Glutamatergic neuron (in vitro differentiated cells): ENCODE results near the gene RTEL1. TPM values are rescaled to one million over a fixed set of nuclear protein-coding genes. Genes with fewer than 3 reads are reported as not detected.
A peak's percentile ranks its signal among the peaks of the same experiment; 100 is the strongest.

Experiments
- DNase-seq: peaks from one replicate; pipeline ENCODE4 v3.0.0; 2022
- H3K27ac Mint-ChIP-seq: one replicate; pipeline ENCODE4 v1.8.0; 2020; ENCODE audit warnings: mild to moderate bottlenecking, mixed read lengths, inconsistent platforms; ENCODE audit not compliant: unreplicated experiment
- H3K27me3 Mint-ChIP-seq: one replicate; pipeline ENCODE4 v1.8.0; 2020; ENCODE audit warnings: mild to moderate bottlenecking, moderate library complexity, mixed read lengths, inconsistent platforms; ENCODE audit not compliant: unreplicated experiment
- H3K36me3 Mint-ChIP-seq: one replicate; pipeline ENCODE4 v1.8.0; 2020; ENCODE audit warnings: mild to moderate bottlenecking, mixed read lengths, inconsistent platforms; ENCODE audit not compliant: unreplicated experiment
- H3K4me1 Mint-ChIP-seq: one replicate; pipeline ENCODE4 v1.8.0; 2020; ENCODE audit warnings: mild to moderate bottlenecking, low read depth, mixed read lengths, inconsistent platforms; ENCODE audit not compliant: unreplicated experiment
- H3K4me3 Mint-ChIP-seq: one replicate; pipeline ENCODE4 v1.8.0; 2020; ENCODE audit warnings: mild to moderate bottlenecking, mixed read lengths, inconsistent platforms; ENCODE audit not compliant: unreplicated experiment
- H3K9me3 Mint-ChIP-seq: one replicate; pipeline ENCODE4 v1.8.0; 2020; ENCODE audit warnings: mild to moderate bottlenecking, moderate library complexity, mixed read lengths, inconsistent platforms; ENCODE audit not compliant: unreplicated experiment
- total RNA-seq: library from RNA; stranded (reverse); fragmentation: NEBNext Ultra II Directional; extraction: Animal tissue kit (Norgen Biotek cat#: 25700); gene quantifications from one replicate; pipeline ENCODE4 v1.2.1, GENCODE V29; 2021; ENCODE audit not compliant: unreplicated experiment
- TF ChIP-seq, protein P1 (sequence below): fragments of 200-600 bp; sonication (generic); IDR thresholded peaks from one replicate; pipeline ENCODE4 v1.5.0; 2021; ENCODE audit not compliant: partially characterized antibody, unreplicated experiment

The RTEL1 gene
- total RNA-seq, 1 donor from 2014 or later: 36.3 TPM

DNA sequence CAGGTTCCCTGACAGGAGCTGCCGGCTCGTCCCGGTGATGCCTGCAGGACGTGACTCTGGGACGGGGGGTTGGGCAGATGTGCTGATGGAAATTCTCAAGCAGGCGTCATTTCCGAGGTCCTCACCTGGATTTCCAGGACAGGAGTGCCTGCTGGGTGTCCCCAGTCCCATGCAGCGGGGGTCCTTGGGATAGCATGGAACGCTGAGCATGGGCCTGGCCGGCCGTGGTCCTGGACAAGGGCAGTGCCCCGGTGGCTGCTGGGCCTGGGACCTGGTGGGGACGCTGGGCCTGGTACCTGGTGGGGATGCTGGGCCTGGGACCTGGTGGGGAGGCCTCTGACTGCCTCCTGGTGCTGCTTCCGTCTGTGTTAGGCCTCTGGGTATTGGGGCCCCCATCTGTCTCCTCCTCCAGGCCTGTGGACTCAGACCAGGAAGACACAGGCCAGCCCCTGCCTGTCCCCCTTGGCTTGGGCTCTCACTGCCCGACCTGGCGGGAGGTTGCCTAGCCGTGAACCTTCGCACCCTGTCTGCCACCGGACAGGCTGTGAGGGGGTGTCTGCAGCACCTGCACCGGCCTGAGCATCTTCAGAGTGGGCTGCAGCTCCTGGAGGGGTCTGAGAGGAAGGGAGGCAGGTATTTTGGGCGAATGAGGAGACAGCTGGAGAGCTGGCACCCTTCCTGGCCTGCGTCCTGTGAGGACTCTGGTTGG is 6.2 kb downstream of the RTEL1 start:
- Mint-ChIP-seq H3K27me3 (peaks cover 3% of the 10 kb centered on the region), H3K9me3 (peaks cover 3% of the 10 kb centered on the region), H3K4me1 (peaks cover 10% of the 10 kb centered on the region), H3K36me3 (peaks cover 8% of the 10 kb centered on the region), H3K27ac (no peak overlapping the region), H3K4me3 (no peak overlapping the region)
- TF ChIP-seq, protein P1, sequence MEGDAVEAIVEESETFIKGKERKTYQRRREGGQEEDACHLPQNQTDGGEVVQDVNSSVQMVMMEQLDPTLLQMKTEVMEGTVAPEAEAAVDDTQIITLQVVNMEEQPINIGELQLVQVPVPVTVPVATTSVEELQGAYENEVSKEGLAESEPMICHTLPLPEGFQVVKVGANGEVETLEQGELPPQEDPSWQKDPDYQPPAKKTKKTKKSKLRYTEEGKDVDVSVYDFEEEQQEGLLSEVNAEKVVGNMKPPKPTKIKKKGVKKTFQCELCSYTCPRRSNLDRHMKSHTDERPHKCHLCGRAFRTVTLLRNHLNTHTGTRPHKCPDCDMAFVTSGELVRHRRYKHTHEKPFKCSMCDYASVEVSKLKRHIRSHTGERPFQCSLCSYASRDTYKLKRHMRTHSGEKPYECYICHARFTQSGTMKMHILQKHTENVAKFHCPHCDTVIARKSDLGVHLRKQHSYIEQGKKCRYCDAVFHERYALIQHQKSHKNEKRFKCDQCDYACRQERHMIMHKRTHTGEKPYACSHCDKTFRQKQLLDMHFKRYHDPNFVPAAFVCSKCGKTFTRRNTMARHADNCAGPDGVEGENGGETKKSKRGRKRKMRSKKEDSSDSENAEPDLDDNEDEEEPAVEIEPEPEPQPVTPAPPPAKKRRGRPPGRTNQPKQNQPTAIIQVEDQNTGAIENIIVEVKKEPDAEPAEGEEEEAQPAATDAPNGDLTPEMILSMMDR: no peak
- DNase-seq: no peak

DNA sequence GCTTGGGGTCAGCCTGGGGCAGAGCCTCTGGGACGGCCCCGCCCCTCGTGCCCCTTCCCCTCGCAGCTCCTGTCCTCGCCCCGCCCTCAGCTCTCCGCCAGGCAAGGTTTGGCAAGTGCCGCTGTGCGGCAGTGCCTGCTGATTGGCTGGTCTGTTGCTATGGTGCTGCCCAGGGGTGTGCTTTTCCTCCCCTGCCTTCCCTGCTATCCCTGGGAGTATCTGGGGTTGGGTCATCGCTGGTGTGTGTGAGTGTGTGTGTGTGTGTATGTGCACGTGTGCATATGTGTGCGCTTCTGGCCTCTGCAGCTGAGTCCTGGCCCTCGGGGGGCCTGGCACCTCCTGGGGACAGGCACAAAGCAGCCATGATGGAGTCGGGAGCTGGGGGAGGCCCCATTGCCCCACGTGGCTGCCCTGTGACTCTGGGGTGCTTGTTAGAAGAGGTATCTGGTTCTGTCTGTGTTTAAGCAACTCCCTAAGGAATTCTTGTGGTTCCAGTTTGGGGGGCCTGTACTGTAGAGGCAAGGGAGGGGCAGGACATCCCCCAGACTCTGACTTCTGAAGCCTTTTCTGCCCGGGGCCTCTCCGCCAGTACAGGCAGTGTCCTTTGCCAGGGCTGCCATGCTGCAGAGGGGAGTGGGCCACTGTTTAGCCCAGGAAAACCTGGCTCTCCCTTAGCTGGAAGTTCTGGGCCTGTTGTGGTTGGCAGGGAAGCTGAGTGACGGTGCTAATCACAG is 6.9 kb downstream of the RTEL1 start:
- Mint-ChIP-seq H3K27me3 (peaks cover 3% of the 10 kb centered on the region), H3K36me3 (peaks cover 10% of the 10 kb centered on the region), H3K9me3 (peaks cover 3% of the 10 kb centered on the region), H3K4me1 (peaks cover 4% of the 10 kb centered on the region), H3K27ac (peak overlapping the region; percentile 26), H3K4me3 (no peak overlapping the region)
- DNase-seq: no peak
- TF ChIP-seq, protein P1: no peak

DNA sequence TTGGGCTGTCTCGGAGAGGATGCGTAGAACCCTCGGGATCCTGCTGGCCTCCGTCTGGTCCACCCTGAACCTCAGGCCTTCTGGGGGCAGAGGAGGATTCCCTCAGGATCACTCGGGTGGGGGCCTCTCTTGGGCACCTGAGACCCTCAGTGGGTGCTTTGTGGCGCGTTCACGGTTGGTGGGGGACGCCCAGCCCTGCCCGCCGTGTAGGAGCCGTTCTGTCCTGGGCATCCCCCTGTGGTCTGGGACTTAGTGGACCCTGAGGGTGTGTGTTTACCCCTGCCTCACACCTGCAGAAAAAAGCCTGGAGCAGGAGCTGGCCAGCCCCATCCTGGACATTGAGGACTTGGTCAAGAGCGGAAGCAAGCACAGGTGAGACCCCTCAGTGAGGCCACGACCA is 7.6 kb downstream of the RTEL1 start:
- H3K27ac Mint-ChIP-seq: no peak overlapping the region
- TF ChIP-seq, protein P1: no peak
- DNase-seq: no peak
- H3K36me3 Mint-ChIP-seq: peaks cover 10% of the 10 kb centered on the region
- H3K4me1 Mint-ChIP-seq: peaks cover 2% of the 10 kb centered on the region
- peaks cover 3% of the 10 kb centered on the region for H3K27me3 Mint-ChIP-seq
- H3K9me3 Mint-ChIP-seq: peaks cover 3% of the 10 kb centered on the region
- no peak overlapping the region for H3K4me3 Mint-ChIP-seq

DNA sequence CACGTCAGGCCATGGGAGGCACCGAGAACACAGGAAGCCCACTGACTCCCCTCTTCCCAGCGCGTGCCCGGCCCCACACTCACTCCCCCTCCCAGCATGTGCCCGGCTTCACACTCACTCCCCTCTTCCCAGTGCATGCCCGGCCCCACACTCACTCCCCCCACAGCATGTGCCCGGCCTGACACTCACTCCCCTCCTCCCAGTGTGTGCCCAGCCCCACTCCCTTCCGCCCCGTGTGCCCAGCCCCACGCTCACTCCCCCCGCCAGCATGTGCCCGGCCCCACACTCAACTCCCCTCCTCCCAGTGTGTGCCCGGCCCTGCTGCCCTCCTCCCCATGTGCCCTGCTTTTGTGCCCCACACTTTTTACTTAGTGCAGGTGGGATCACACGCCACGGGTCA is 9.7 kb downstream of the RTEL1 start:
- H3K4me1 Mint-ChIP-seq: peaks cover 2% of the 10 kb centered on the region

More for the DNA sequence above, 9.7 kb downstream of the RTEL1 start:
- TF ChIP-seq, protein P1: no peak
- Mint-ChIP-seq H3K36me3 (peaks cover 10% of the 10 kb centered on the region), H3K27me3 (peaks cover 3% of the 10 kb centered on the region), H3K9me3 (peaks cover 3% of the 10 kb centered on the region), H3K4me3 (no peak overlapping the region), H3K27ac (peak overlapping the region; percentile 6)
- no peak for DNase-seq
